Activated CD4-positive, alpha-beta memory T cell treated with anti-CD3 and anti-CD28 coated beads, Interleukin-2, amount 10 ng/mL, durations not matched to agents 7 days and 5 days (primary cell): Measurements from ENCODE around the gene RNF168. TPM values are rescaled to one million over a fixed set of nuclear protein-coding genes. Genes with fewer than 3 reads are reported as not detected.
A peak's percentile ranks its signal among the peaks of the same experiment; 100 is the strongest.
"Not testable (repeated sequence)": the region's sequence is repeated elsewhere in the genome, so short reads cannot be mapped to it uniquely, and the experiment has no call there.

Experiments
- CTCF ChIA-PET: fragments of 350-600 bp; sonication (Branson Sonifier 250); formaldehyde crosslinking; loops from one replicate; lab custom pipeline; 2021; ENCODE audit warnings: antibody characterized with exemption, inconsistent platforms; lab: Charles Lee
- POLR2A ChIA-PET: fragments of 350-600 bp; sonication (Branson Sonifier 250); formaldehyde crosslinking; loops from one replicate; lab custom pipeline; 2021; ENCODE audit warnings: antibody characterized with exemption; lab: Charles Lee
- DNase-seq: peaks from one replicate; pipeline ENCODE4 v3.0.0-alpha.2; 2020
- H3K27ac Mint-ChIP-seq: one replicate; pipeline ENCODE4 v1.8.0; 2021; ENCODE audit warnings: mild to moderate bottlenecking, mixed read lengths
- H3K27me3 Mint-ChIP-seq: one replicate; pipeline ENCODE4 v1.8.0; 2021; ENCODE audit warnings: mixed read lengths
- H3K36me3 Mint-ChIP-seq: one replicate; pipeline ENCODE4 v1.8.0; 2021; ENCODE audit warnings: low read depth, mixed read lengths
- H3K4me1 Mint-ChIP-seq: one replicate; pipeline ENCODE4 v1.8.0; 2021; ENCODE audit warnings: mixed read lengths
- H3K4me3 Mint-ChIP-seq: one replicate; pipeline ENCODE4 v1.8.0; 2021; ENCODE audit warnings: mild to moderate bottlenecking, mixed read lengths
- H3K9me3 Mint-ChIP-seq: one replicate; pipeline ENCODE4 v1.8.0; 2021; ENCODE audit warnings: mixed read lengths
- total RNA-seq, 2 experiments: library from RNA; stranded (reverse); gene quantifications; one replicate each; pipeline ENCODE4 v1.2.3, GENCODE V29; 2021

RNF168 gene
- total RNA-seq, 2 experiments from 2014 or later, result 45.0 to 45.6 TPM

GRCh38 chr3:196531418-196531817 lies 27.9 kb upstream of the RNF168 start:
- H3K36me3 Mint-ChIP-seq, result peaks cover 8% of the 10 kb centered on the region
- no peak for DNase-seq
- no peak overlapping the region for H3K27ac Mint-ChIP-seq

DNA sequence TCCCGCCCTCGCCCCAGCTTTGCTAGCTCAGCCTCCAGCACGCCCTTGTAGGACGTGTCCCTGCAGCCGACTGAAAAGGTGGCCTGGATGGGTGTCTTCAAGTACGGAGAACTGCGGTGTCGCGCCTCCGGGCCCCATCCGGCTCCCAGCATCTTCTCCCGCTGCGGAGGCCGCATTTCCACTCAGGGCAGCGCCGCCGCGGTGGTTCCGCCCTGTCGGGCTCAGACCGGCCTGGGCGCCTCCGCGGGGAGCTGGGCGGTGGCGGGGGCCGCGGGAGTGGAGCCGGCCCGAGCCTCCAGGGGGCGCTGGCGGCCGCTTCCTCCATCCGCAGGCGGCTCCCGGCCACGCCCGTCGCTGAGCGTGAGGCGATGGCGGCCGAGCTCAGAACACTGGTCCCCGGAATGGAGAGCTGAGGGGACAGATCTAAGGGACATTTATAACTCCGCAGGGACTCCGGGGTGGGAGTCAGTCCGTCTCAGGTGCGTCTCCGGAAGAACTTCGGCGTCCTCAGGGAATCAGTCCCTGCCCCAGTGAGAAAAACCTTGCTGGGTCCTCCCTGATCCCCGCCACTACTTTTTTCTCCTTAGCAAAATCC lies 25.2 kb upstream of the RNF168 start:
- Mint-ChIP-seq H3K4me3 (peak overlapping the region; percentile 73), H3K27me3 (no peaks in the 10 kb centered on the region), H3K36me3 (peaks cover 8% of the 10 kb centered on the region), H3K9me3 (peaks cover 5% of the 10 kb centered on the region), H3K4me1 (peaks cover 22% of the 10 kb centered on the region), H3K27ac (peak overlapping the region; percentile 85)
- ChIA-PET POLR2A (interaction anchor here (0.7 to 4.2 kb wide), 34 partner anchors 9 to 503 kb away, joined by 3 to 42 read pairs (median 5); partner anchors contain the start of genes CEP19, DYNLT2B, FBXO45 and NCBP2), CTCF (interaction anchor here (0.6 to 2.3 kb wide), 73 partner anchors 8 to 517 kb away, joined by 3 to 24 read pairs (median 4); partner anchors contain the start of genes CEP19, DYNLT2B, FBXO45 and NCBP2)
- peak; percentile 90 for DNase-seq

More at GRCh38 chr3:196531418-196531817, 27.9 kb upstream of the RNF168 start:
- Mint-ChIP-seq H3K9me3 (peaks cover 5% of the 10 kb centered on the region), H3K4me3 (no peak overlapping the region), H3K4me1 (peaks cover 22% of the 10 kb centered on the region), H3K27me3 (peaks cover 1% of the 10 kb centered on the region)
- CTCF ChIA-PET, result interaction anchor here (1.0 to 1.4 kb wide), 2 partner anchors 13 to 78 kb away, joined by 3 to 4 read pairs; no protein-coding TSS in a partner anchor
- POLR2A ChIA-PET, result interaction anchor here (1.0 to 4.2 kb wide), 2 partner anchors 29 to 37 kb away, joined by 3 to 42 read pairs; partner anchors contain the start of genes FBXO45, RNF168 and WDR53

DNA sequence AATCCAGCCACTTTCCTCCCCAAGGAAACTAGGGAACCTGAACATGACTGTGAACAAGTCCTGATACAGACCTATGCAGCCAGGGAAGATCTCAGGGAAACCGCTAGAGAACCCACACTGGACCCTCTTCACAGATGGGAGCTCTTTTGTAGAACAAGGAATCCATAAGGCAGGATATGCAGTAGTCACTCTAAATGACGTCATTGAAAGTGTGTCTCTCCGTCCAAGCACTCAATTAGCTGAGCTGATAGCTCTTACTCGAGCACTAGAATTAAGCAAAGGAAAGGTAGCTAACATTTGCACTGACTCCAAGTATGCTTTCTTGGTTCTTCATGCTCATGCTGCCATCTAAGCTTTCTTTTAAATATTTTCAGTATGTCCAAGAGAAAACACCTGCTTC lies 21.6 kb upstream of the RNF168 start:
- no peak overlapping the region for H3K4me3 Mint-ChIP-seq
- ChIA-PET POLR2A (no interaction called here), CTCF (interaction anchor here (0.8 to 1.5 kb wide), 4 partner anchors 46 to 445 kb away, joined by 3 to 4 read pairs (median 4); no protein-coding TSS in a partner anchor)
- H3K9me3 Mint-ChIP-seq, result peaks cover 19% of the 10 kb centered on the region
- peaks cover 18% of the 10 kb centered on the region for H3K4me1 Mint-ChIP-seq
- no peaks in the 10 kb centered on the region for H3K27me3 Mint-ChIP-seq
- no peak for DNase-seq
- peaks cover 7% of the 10 kb centered on the region for H3K36me3 Mint-ChIP-seq
- H3K27ac Mint-ChIP-seq, result no peak overlapping the region

DNA sequence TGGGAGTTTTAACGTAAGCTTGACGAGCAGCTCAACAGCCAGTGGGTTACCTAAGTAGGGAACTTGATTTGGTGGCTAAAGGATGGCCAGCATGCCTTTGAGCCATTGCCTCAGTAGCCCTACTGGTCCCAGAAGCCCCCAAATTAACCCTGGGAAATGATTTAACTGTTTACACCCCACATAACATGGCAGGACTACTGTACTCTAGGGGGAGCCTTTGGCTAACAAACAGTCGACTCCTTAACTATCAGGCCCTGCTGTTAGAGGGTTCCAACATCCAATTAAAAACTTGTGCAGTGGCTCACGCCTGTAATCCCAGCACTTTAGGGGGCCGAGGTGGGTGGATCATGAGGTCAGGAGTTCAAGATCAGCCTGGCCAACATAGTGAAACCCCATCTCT lies 21.0 kb upstream of the RNF168 start:
- H3K36me3 Mint-ChIP-seq, result peaks cover 7% of the 10 kb centered on the region
- no peak overlapping the region for H3K4me3 Mint-ChIP-seq
- POLR2A ChIA-PET, result interaction anchor here (0.6 to 1.2 kb wide), 2 partner anchors 85 to 111 kb away, joined by 3 read pairs; no protein-coding TSS in a partner anchor
- CTCF ChIA-PET, result interaction anchor here (0.8 to 2.9 kb wide), 12 partner anchors 10 to 448 kb away, joined by 3 to 15 read pairs (median 4); partner anchors contain the start of gene SMCO1
- peaks cover 24% of the 10 kb centered on the region for H3K9me3 Mint-ChIP-seq
- H3K27me3 Mint-ChIP-seq, result no peaks in the 10 kb centered on the region
- no peak overlapping the region for H3K27ac Mint-ChIP-seq
- peaks cover 18% of the 10 kb centered on the region for H3K4me1 Mint-ChIP-seq
- DNase-seq, result no peak

DNA sequence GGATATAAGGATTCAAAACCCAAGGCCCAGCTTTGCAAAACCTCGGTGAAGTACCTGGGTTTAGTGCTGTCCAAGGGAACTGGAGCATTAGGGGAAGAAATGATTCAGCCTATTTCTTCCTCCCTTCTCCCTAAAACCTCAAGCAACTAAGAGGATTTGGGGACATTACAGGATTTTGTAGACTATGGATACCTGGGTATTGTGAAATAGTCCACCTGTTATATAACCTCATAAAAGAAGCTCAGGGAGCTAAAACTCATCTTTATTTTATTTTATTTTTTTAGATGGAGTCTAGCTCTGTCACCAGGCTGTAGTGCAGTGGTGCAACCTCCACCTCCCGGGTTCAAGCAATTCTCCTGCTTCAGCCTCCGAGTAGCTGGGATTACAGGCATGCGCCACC lies 20.3 kb upstream of the RNF168 start:
- no peaks in the 10 kb centered on the region for H3K27me3 Mint-ChIP-seq
- H3K36me3 Mint-ChIP-seq, result peaks cover 13% of the 10 kb centered on the region
- H3K4me1 Mint-ChIP-seq, result peaks cover 12% of the 10 kb centered on the region
- ChIA-PET CTCF (interaction anchor here (0.6 to 2.9 kb wide), 14 partner anchors 10 to 448 kb away, joined by 3 to 15 read pairs (median 4); partner anchors contain the start of gene SMCO1), POLR2A (interaction anchor here (1.2 to 1.5 kb wide), 2 partner anchors 86 to 344 kb away, joined by 3 read pairs; partner anchors contain the start of gene SENP5)
- no peak overlapping the region for H3K27ac Mint-ChIP-seq
- no peak for DNase-seq
- peaks cover 30% of the 10 kb centered on the region for H3K9me3 Mint-ChIP-seq
- no peak overlapping the region for H3K4me3 Mint-ChIP-seq

- H3K4me1 Mint-ChIP-seq, H3K27me3 Mint-ChIP-seq, DNase-seq, H3K27ac Mint-ChIP-seq, POLR2A ChIA-PET, H3K4me3 Mint-ChIP-seq: not testable (repeated sequence)
- Mint-ChIP-seq H3K9me3 (peaks cover 34% of the 10 kb centered on the region), H3K36me3 (peaks cover 13% of the 10 kb centered on the region)
- CTCF ChIA-PET, result interaction anchor here (0.6 to 2.6 kb wide), 6 partner anchors 7 to 268 kb away, joined by 3 to 12 read pairs (median 4); no protein-coding TSS in a partner anchor
Observed at GRCh38 chr3:196521291-196521690, 17.7 kb upstream of the RNF168 start.

GRCh38 chr3:196519718-196520082 lies 16.1 kb upstream of the RNF168 start:
- ChIA-PET POLR2A (interaction anchor here (1.5 kb wide), 1 partner anchor 265 kb away, joined by 5 read pairs; no protein-coding TSS in a partner anchor), CTCF (interaction anchor here (0.9 to 1.5 kb wide), 5 partner anchors 9 to 452 kb away, joined by 3 to 7 read pairs (median 4); no protein-coding TSS in a partner anchor)
- no peak overlapping the region for H3K27ac Mint-ChIP-seq
- H3K36me3 Mint-ChIP-seq, result peaks cover 13% of the 10 kb centered on the region
- peaks cover 38% of the 10 kb centered on the region for H3K9me3 Mint-ChIP-seq
- no peak for DNase-seq
- H3K27me3 Mint-ChIP-seq, result peaks cover 2% of the 10 kb centered on the region
- no peak overlapping the region for H3K4me3 Mint-ChIP-seq
- peaks cover 2% of the 10 kb centered on the region for H3K4me1 Mint-ChIP-seq

GRCh38 chr3:196518966-196519717 lies 15.6 kb upstream of the RNF168 start:
- CTCF ChIA-PET, result interaction anchor here (0.8 to 2.0 kb wide), 9 partner anchors 10 to 503 kb away, joined by 3 to 9 read pairs (median 4); no protein-coding TSS in a partner anchor
- DNase-seq, result peak; percentile 71
- peaks cover 2% of the 10 kb centered on the region for H3K4me1 Mint-ChIP-seq
- H3K9me3 Mint-ChIP-seq, result peaks cover 38% of the 10 kb centered on the region
- POLR2A ChIA-PET, result interaction anchor here (1.2 to 1.5 kb wide), 3 partner anchors 15 to 264 kb away, joined by 3 to 5 read pairs (median 4); partner anchors contain the start of genes FBXO45, RNF168 and WDR53
- peaks cover 2% of the 10 kb centered on the region for H3K27me3 Mint-ChIP-seq
- H3K36me3 Mint-ChIP-seq, result peaks cover 13% of the 10 kb centered on the region
- H3K4me3 Mint-ChIP-seq, result no peak overlapping the region
- H3K27ac Mint-ChIP-seq, result no peak overlapping the region

- H3K36me3 Mint-ChIP-seq, result peaks cover 13% of the 10 kb centered on the region
- ChIA-PET CTCF (interaction anchor here (1.1 to 2.0 kb wide), 3 partner anchors 10 to 31 kb away, joined by 4 to 9 read pairs (median 4); no protein-coding TSS in a partner anchor), POLR2A (interaction anchor here (1.2 to 1.7 kb wide), 2 partner anchors 11 to 14 kb away, joined by 3 to 5 read pairs; partner anchors contain the start of gene RNF168)
- peaks cover 2% of the 10 kb centered on the region for H3K27me3 Mint-ChIP-seq
- H3K4me3 Mint-ChIP-seq, result no peak overlapping the region
- peaks cover 2% of the 10 kb centered on the region for H3K4me1 Mint-ChIP-seq
- no peak overlapping the region for H3K27ac Mint-ChIP-seq
- peaks cover 38% of the 10 kb centered on the region for H3K9me3 Mint-ChIP-seq
- no peak for DNase-seq
Observed at GRCh38 chr3:196517919-196518318, 14.4 kb upstream of the RNF168 start.

- H3K27me3 Mint-ChIP-seq, result peaks cover 2% of the 10 kb centered on the region
- no peak overlapping the region for H3K4me3 Mint-ChIP-seq
- peaks cover 3% of the 10 kb centered on the region for H3K4me1 Mint-ChIP-seq
- no peak overlapping the region for H3K27ac Mint-ChIP-seq
- peaks cover 33% of the 10 kb centered on the region for H3K9me3 Mint-ChIP-seq
- no peak for DNase-seq
- ChIA-PET POLR2A (interaction anchor here (1.7 kb wide), 1 partner anchor 11 kb away, joined by 5 read pairs; no protein-coding TSS in a partner anchor), CTCF (interaction anchor here (1.0 to 2.0 kb wide), 5 partner anchors 10 to 31 kb away, joined by 4 to 9 read pairs (median 5); no protein-coding TSS in a partner anchor)
- peaks cover 13% of the 10 kb centered on the region for H3K36me3 Mint-ChIP-seq
Observed at GRCh38 chr3:196517162-196517800, 13.7 kb upstream of the RNF168 start.

- Mint-ChIP-seq H3K27me3 (peaks cover 12% of the 10 kb centered on the region), H3K36me3 (peaks cover 7% of the 10 kb centered on the region), H3K4me1 (peaks cover 10% of the 10 kb centered on the region), H3K4me3 (no peak within 1 kb of the TSS), H3K27ac (no peak within 1 kb of the TSS), H3K9me3 (peaks cover 18% of the 10 kb centered on the region)
- ChIA-PET POLR2A (interaction anchor here (2.1 kb wide), 1 partner anchor 14 kb away, joined by 7 read pairs; no protein-coding TSS in a partner anchor), CTCF (interaction anchor here (2.1 kb wide), 1 partner anchor 8 kb away, joined by 15 read pairs; no protein-coding TSS in a partner anchor)
- DNase-seq, result no peak
Observed at GRCh38 chr3:196514913-196515621, 11.5 kb upstream of the RNF168 start, which contains the start of gene SMCO1. Gene SMCO1 (minus strand): TSS chr3:196515346. CDS start chr3:196515209, 137 bp downstream.
